Thoracic aorta (tissue), 2 donors: Measurements from ENCODE around the gene MAD1L1. TPM values are rescaled to one million over a fixed set of nuclear protein-coding genes. Genes with fewer than 3 reads are reported as not detected.

ENCODE experiments used
- ATAC-seq: fragments of 150-250 bp; one replicate; pipeline ENCODE4 v1.8.0; 2017; ENCODE audit warnings: low read depth; ENCODE audit not compliant: insufficient number of reproducible peaks, low FRiP score
- DNase-seq: peaks from one replicate; pipeline ENCODE4 v3.0.0-alpha.2; 2020; ENCODE audit warnings: low spot score
- H3K27ac ChIP-seq, 2 donors: fragments of 200-600 bp; sonication (generic); 1 replicate in 1 of 2; 2 replicates in 1 of 2; pipeline ENCODE4 v1.5.1; 2016; ENCODE audit warnings: mild to moderate bottlenecking in 2 of 2, moderate library complexity in 2 of 2
- H3K27me3 ChIP-seq: fragments of 200-600 bp; sonication (generic); replicated peaks from 2 replicates; pipeline ENCODE4 v1.6.0; 2016; ENCODE audit warnings: mild to moderate bottlenecking; ENCODE audit not compliant: insufficient read depth
- H3K36me3 ChIP-seq: fragments of 200-600 bp; sonication (generic); one replicate; pipeline ENCODE4 v1.5.1; 2016
- H3K4me1 ChIP-seq, 2 donors: fragments of 200-600 bp; sonication (generic); 1 replicate in 1 of 2; 2 replicates in 1 of 2; pipeline versions ENCODE4 v1.5.1 to v1.6.0; 2016; ENCODE audit warnings: low read depth in 2 of 2, mild to moderate bottlenecking in 1 of 2; ENCODE audit not compliant: control insufficient read depth in 1 of 2
- H3K4me3 ChIP-seq: fragments of 200-600 bp; sonication (generic); 2 replicates; pipeline ENCODE4 v1.5.1; 2016; ENCODE audit warnings: mild to moderate bottlenecking
- H3K9me3 ChIP-seq: fragments of 200-600 bp; sonication (generic); 2 replicates; pipeline ENCODE4 v1.5.1; 2016
- total RNA-seq, 2 donors: library from RNA; depleted of rRNA; stranded (reverse); fragments of >200 nt; gene quantifications; one replicate each; pipeline versions ENCODE4 v1.1.0 to v1.2.3, GENCODE V29; 2016
- TF ChIP-seq, protein P1 (sequence below): fragments of 200-600 bp; sonication (generic); IDR thresholded peaks from one replicate; pipeline ENCODE4 v1.5.1; 2019; ENCODE audit warnings: antibody characterized with exemption

Gene MAD1L1
- total RNA-seq, 2 donors from 2014 or later = 27.4 to 41.3 TPM

DNA sequence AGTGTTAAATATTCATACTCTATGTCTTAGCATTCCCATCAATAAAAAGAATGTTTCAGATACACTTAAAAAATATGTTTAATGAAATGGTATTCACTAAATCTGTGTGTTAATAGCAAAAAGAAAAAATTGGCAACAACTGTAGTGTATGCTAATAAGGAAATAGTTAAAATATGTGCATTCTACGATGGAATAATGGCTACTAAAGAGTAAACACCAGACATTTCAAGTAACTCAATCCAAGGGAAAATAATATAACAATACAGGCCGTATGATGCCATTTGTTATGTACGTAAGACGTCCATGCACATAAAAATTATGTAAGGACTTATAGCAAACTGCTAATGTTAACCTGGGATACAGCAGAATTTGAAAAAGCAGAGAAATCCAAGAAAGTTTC, 46.6 kb downstream of the MAD1L1 start:
- H3K4me1 ChIP-seq = no peaks in the 10 kb centered on the region
- H3K27ac ChIP-seq = no peak overlapping the region
- TF ChIP-seq, protein P1, sequence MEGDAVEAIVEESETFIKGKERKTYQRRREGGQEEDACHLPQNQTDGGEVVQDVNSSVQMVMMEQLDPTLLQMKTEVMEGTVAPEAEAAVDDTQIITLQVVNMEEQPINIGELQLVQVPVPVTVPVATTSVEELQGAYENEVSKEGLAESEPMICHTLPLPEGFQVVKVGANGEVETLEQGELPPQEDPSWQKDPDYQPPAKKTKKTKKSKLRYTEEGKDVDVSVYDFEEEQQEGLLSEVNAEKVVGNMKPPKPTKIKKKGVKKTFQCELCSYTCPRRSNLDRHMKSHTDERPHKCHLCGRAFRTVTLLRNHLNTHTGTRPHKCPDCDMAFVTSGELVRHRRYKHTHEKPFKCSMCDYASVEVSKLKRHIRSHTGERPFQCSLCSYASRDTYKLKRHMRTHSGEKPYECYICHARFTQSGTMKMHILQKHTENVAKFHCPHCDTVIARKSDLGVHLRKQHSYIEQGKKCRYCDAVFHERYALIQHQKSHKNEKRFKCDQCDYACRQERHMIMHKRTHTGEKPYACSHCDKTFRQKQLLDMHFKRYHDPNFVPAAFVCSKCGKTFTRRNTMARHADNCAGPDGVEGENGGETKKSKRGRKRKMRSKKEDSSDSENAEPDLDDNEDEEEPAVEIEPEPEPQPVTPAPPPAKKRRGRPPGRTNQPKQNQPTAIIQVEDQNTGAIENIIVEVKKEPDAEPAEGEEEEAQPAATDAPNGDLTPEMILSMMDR = no peak
- no peak overlapping the region for H3K4me3 ChIP-seq
- no peaks in the 10 kb centered on the region for H3K9me3 ChIP-seq
- H3K36me3 ChIP-seq = no peaks in the 10 kb centered on the region
- DNase-seq (no peak), ATAC-seq (no peak)
- H3K27me3 ChIP-seq = no peaks in the 10 kb centered on the region

DNA sequence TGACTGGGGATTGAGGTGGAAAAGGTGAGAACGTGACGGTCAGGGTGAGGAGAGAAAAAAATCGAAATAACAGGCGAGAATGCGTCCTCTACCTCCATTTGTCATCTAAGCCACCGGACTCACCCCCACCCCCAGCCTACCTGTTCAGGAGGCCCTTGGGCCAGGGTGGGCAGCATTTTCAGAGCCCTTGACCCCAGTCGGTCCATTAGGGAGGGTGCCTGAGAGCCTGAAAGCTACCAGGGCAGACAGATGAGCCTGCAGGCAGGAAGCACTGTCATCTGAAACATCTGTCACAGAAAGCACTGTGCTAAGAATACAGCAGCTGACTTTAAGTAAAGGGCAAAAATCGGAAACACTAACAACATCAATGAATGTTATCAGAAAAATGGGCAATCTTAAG, 47.0 kb downstream of the MAD1L1 start:
- ATAC-seq (no peak), DNase-seq (no peak)
- H3K27ac ChIP-seq = no peak overlapping the region
- H3K36me3 ChIP-seq = no peaks in the 10 kb centered on the region
- H3K4me1 ChIP-seq = no peaks in the 10 kb centered on the region
- no peaks in the 10 kb centered on the region for H3K27me3 ChIP-seq
- no peak overlapping the region for H3K4me3 ChIP-seq
- no peaks in the 10 kb centered on the region for H3K9me3 ChIP-seq
- TF ChIP-seq, protein P1 = no peak

DNA sequence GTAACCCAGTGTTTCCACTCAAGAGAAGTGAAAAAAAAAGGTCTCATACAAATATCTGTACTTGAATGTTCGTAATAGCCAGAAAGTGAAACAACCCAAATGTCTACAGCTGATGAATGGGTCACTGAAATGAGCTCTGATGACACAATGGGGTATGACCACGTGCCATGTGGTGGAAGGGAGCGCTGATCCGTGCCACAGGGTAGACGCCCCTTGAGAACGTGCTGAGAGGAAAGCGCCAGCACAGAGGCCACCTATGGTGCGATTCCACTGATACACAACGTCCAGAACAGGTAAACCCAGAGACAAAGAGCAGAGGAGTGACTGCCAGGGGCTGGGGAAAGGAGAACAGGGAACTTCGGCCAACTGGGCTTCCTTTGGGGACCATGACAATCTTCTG, 50.3 kb downstream of the MAD1L1 start:
- H3K27ac ChIP-seq = no peak overlapping the region
- TF ChIP-seq, protein P1 = no peak
- no peaks in the 10 kb centered on the region for H3K36me3 ChIP-seq
- no peaks in the 10 kb centered on the region for H3K27me3 ChIP-seq
- no peak for ATAC-seq
- no peaks in the 10 kb centered on the region for H3K4me1 ChIP-seq
- no peaks in the 10 kb centered on the region for H3K9me3 ChIP-seq
- DNase-seq = no peak
- H3K4me3 ChIP-seq = no peak overlapping the region

DNA sequence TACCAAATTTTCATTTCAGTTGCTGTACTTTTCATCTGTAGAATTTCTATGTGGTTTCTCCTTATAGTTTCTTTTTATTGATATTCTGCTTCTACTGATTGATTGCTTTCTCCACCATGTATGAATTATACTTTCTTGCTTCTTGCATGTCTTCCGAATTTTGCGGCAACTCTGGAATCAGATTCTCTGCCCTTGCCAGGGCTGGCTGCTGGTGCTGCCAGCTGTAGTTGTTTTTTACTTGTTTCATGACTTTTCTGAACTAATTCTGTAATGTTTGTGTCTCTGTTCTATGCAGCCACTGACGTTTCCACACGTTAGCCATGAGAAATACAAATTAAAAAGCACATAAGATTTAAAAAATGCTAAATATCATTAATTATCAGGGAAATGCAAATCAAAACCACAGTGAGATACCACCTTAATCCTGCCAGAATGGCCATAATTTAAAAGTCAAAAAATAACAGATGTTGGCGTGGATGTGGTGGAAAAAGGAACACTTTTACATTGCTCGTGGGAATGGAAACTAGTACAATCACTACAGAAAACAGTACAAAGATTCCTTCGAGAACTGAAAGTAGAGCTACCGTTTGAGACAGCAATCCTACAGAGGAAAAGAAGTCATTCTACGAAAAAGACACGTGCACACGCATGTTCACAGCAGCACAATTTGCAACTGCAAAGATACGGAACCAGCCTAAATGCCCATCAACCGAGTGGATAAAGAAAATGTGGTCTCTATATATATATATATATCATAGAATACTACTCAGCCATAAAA, 51.5 kb downstream of the MAD1L1 start:
- no peaks in the 10 kb centered on the region for H3K4me1 ChIP-seq
- ATAC-seq = no peak
- no peak overlapping the region for H3K27ac ChIP-seq

DNA sequence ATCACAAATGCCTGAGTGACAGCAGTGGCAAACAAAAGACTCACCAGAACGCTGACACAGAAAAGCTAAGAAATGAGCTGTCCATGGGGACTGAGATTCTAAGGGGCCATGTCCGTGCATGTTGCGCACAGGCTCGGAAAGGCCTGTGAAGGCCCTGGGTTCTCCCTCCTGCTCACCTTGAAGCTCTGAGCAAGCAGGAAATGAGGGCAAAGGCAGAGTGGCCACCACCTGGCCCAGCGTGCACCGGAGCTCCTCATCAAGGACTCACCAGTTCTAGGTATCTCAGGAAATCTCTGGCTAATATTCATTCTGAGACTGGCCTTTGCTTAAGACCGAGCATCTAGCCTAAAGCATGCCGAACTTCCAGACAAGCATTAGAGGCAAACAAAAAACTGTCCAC, 52.7 kb downstream of the MAD1L1 start:
- H3K4me1 ChIP-seq = peaks cover 0 to 11% of the 10 kb centered on the region in 2 donors
- TF ChIP-seq, protein P1 = no peak
- no peaks in the 10 kb centered on the region for H3K27me3 ChIP-seq
- no peak overlapping the region for H3K27ac ChIP-seq
- H3K9me3 ChIP-seq = no peaks in the 10 kb centered on the region
- DNase-seq (no peak), ATAC-seq (no peak)
- H3K36me3 ChIP-seq = no peaks in the 10 kb centered on the region
- H3K4me3 ChIP-seq = no peak overlapping the region

More for the DNA sequence above, 51.5 kb downstream of the MAD1L1 start:
- TF ChIP-seq, protein P1 = no peak
- Histone ChIP-seq H3K4me3 (no peak overlapping the region), H3K36me3 (no peaks in the 10 kb centered on the region), H3K9me3 (no peaks in the 10 kb centered on the region), H3K27me3 (no peaks in the 10 kb centered on the region)
- no peak for DNase-seq
